Thoracic aorta (tissue), 2 donors: ENCODE results near the gene LRP1-AS. TPM values are rescaled to one million over a fixed set of nuclear protein-coding genes. Genes with fewer than 3 reads are reported as not detected.

Source experiments
- ATAC-seq: fragments of 150-250 bp; one replicate; pipeline ENCODE4 v1.8.0; 2017; ENCODE audit warnings: low read depth; ENCODE audit not compliant: insufficient number of reproducible peaks, low FRiP score
- DNase-seq: peaks from one replicate; pipeline ENCODE4 v3.0.0-alpha.2; 2020; ENCODE audit warnings: low spot score
- H3K27ac ChIP-seq, 2 donors: fragments of 200-600 bp; sonication (generic); 1 replicate in 1 of 2; 2 replicates in 1 of 2; pipeline ENCODE4 v1.5.1; 2016; ENCODE audit warnings: mild to moderate bottlenecking in 2 of 2, moderate library complexity in 2 of 2
- H3K27me3 ChIP-seq: fragments of 200-600 bp; sonication (generic); replicated peaks from 2 replicates; pipeline ENCODE4 v1.6.0; 2016; ENCODE audit warnings: mild to moderate bottlenecking; ENCODE audit not compliant: insufficient read depth
- H3K36me3 ChIP-seq: fragments of 200-600 bp; sonication (generic); one replicate; pipeline ENCODE4 v1.5.1; 2016
- H3K4me1 ChIP-seq, 2 donors: fragments of 200-600 bp; sonication (generic); 1 replicate in 1 of 2; 2 replicates in 1 of 2; pipeline versions ENCODE4 v1.5.1 to v1.6.0; 2016; ENCODE audit warnings: low read depth in 2 of 2, mild to moderate bottlenecking in 1 of 2; ENCODE audit not compliant: control insufficient read depth in 1 of 2
- H3K4me3 ChIP-seq: fragments of 200-600 bp; sonication (generic); 2 replicates; pipeline ENCODE4 v1.5.1; 2016; ENCODE audit warnings: mild to moderate bottlenecking
- H3K9me3 ChIP-seq: fragments of 200-600 bp; sonication (generic); 2 replicates; pipeline ENCODE4 v1.5.1; 2016
- CTCF ChIP-seq: fragments of 200-600 bp; sonication (generic); IDR thresholded peaks from one replicate; pipeline ENCODE4 v1.5.1; 2019; ENCODE audit warnings: antibody characterized with exemption
- total RNA-seq, 2 donors: library from RNA; depleted of rRNA; stranded (reverse); fragments of >200 nt; gene quantifications; one replicate each; pipeline versions ENCODE4 v1.1.0 to v1.2.3, GENCODE V29; 2016

Gene LRP1-AS
- total RNA-seq, 2 donors from 2014 or later, result not detected

GRCh38 chr12:57194253-57194652, 46.8 kb upstream of the LRP1-AS start:
- DNase-seq, result no peak
- H3K27me3 ChIP-seq, result no peaks in the 10 kb centered on the region
- H3K4me1 ChIP-seq, result peaks cover 0 to 4% of the 10 kb centered on the region in 2 donors
- no peak for ATAC-seq
- H3K9me3 ChIP-seq, result no peaks in the 10 kb centered on the region
- no peak overlapping the region for H3K4me3 ChIP-seq
- H3K36me3 ChIP-seq, result peaks cover 93% of the 10 kb centered on the region
- no peak overlapping the region for H3K27ac ChIP-seq
- no peak for TF ChIP-seq CTCF

GRCh38 chr12:57193706-57194245, 46.4 kb upstream of the LRP1-AS start:
- TF ChIP-seq CTCF, result no peak
- Histone ChIP-seq H3K9me3 (no peaks in the 10 kb centered on the region), H3K27ac (no peak overlapping the region), H3K4me1 (peaks cover 0 to 4% of the 10 kb centered on the region in 2 donors), H3K4me3 (no peak overlapping the region), H3K36me3 (peaks cover 88% of the 10 kb centered on the region), H3K27me3 (no peaks in the 10 kb centered on the region)
- ATAC-seq (no peak), DNase-seq (no peak)

GRCh38 chr12:57192920-57193319, 45.5 kb upstream of the LRP1-AS start:
- TF ChIP-seq CTCF, result no peak
- H3K27ac ChIP-seq, result no peak overlapping the region
- H3K36me3 ChIP-seq, result peaks cover 88% of the 10 kb centered on the region
- H3K9me3 ChIP-seq, result no peaks in the 10 kb centered on the region
- DNase-seq (no peak), ATAC-seq (no peak)
- H3K4me1 ChIP-seq, result peaks cover 0 to 4% of the 10 kb centered on the region in 2 donors
- H3K27me3 ChIP-seq, result no peaks in the 10 kb centered on the region
- H3K4me3 ChIP-seq, result no peak overlapping the region

- Histone ChIP-seq H3K27me3 (no peaks in the 10 kb centered on the region), H3K36me3 (peaks cover 88% of the 10 kb centered on the region), H3K4me3 (no peak overlapping the region), H3K9me3 (no peaks in the 10 kb centered on the region), H3K27ac (no peak overlapping the region), H3K4me1 (peaks cover 0 to 4% of the 10 kb centered on the region in 2 donors)
- TF ChIP-seq CTCF, result no peak
- no peak for DNase-seq
- no peak for ATAC-seq
These were observed 44.0 kb upstream of the LRP1-AS start for GRCh38 chr12:57191410-57191809.

- no peaks in the 10 kb centered on the region for H3K9me3 ChIP-seq
- H3K36me3 ChIP-seq, result peaks cover 88% of the 10 kb centered on the region
- no peak overlapping the region for H3K4me3 ChIP-seq
- H3K27ac ChIP-seq, result no peak overlapping the region
- ATAC-seq (no peak), DNase-seq (no peak)
- peaks cover 0 to 4% of the 10 kb centered on the region in 2 donors for H3K4me1 ChIP-seq
- no peak for TF ChIP-seq CTCF
- H3K27me3 ChIP-seq, result no peaks in the 10 kb centered on the region
These were observed 43.4 kb upstream of the LRP1-AS start for GRCh38 chr12:57190821-57191220.
